Measurements from ENCODE around the gene ZNF165. TPM values are rescaled to one million over a fixed set of nuclear protein-coding genes. Genes with fewer than 3 reads are reported as not detected.
A peak's percentile ranks its signal among the peaks of the same experiment; 100 is the strongest.
"Not testable (repeated sequence)": the region's sequence is repeated elsewhere in the genome, so short reads cannot be mapped to it uniquely, and the experiment has no call there.

Gene ZNF165
- total RNA-seq: 1 to 10 TPM; 1.7 to 6.9 (median 2.2) TPM

DNA sequence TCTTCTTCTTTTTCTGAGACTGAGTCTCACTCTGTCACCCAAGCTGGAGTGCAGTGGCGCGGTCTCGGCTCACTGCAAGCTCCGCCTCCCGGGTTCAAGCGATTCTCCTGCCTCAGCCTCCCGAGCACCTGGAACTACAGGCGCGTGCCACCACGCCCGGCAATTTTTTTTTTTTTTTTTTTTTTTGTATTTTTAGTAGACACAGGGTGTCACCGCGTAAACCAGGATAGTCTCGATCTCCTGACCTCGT lies at the start of gene ZNF165:
Gene ZNF165, plus strand, starts transcription at position 188 of the 250 bp plus-strand sequence. CDS start 4,913 bp downstream, outside the sequence.
- H3K27me3 ChIP-seq; H3K9me3 ChIP-seq; intact Hi-C loops (cut with DNase I); H3K36me3 ChIP-seq; DNase-seq: not testable (repeated sequence)
- Histone ChIP-seq H3K4me1 (peaks cover 6 to 17% (median 7%) of the 10 kb centered on the region in 3 donors), H3K4me3 (peak within 1 kb of the TSS; percentile 63 to 93 (median 74)), H3K27ac (peak within 1 kb of the TSS; percentile 83 to 94 (median 90))
- 1 to 2% methylated on average over 13 to 15 of the region's 15 CpGs for WGBS, 2 donors
- TF ChIP-seq, protein P1, sequence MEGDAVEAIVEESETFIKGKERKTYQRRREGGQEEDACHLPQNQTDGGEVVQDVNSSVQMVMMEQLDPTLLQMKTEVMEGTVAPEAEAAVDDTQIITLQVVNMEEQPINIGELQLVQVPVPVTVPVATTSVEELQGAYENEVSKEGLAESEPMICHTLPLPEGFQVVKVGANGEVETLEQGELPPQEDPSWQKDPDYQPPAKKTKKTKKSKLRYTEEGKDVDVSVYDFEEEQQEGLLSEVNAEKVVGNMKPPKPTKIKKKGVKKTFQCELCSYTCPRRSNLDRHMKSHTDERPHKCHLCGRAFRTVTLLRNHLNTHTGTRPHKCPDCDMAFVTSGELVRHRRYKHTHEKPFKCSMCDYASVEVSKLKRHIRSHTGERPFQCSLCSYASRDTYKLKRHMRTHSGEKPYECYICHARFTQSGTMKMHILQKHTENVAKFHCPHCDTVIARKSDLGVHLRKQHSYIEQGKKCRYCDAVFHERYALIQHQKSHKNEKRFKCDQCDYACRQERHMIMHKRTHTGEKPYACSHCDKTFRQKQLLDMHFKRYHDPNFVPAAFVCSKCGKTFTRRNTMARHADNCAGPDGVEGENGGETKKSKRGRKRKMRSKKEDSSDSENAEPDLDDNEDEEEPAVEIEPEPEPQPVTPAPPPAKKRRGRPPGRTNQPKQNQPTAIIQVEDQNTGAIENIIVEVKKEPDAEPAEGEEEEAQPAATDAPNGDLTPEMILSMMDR (IDR thresholded peaks at IDR 0.05): peak in 1 of 6 experiments; percentile 1

DNA sequence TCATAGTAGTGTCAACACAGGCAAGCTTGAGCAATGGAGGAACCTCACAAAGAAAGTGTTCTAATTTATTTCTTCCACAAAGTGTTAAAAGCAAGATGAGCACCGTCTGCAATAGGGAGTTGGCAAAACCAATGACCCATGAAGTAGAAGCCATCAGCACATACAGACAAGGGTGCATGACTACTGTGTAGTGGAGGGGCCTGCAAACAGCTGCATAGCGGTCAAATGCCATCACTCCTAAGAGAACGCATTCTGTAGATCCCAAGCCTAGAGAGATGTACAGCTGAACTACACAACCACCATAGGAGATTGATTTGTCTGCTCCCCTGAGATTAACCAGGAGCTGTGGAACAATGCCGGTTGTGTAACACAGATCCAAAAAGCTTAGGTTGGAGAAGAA lies 26.8 kb upstream of the ZNF165 start:
- H3K27me3 ChIP-seq: no peaks in the 10 kb centered on the region
- no peak overlapping the region for H3K4me3 ChIP-seq
- no peaks in the 10 kb centered on the region for H3K36me3 ChIP-seq
- 60 to 76% methylated on average over 4 of the region's 4 CpGs for WGBS, 2 donors
- no peaks in the 10 kb centered on the region for H3K4me1 ChIP-seq
- intact Hi-C loops (cut with DNase I): no loop called here
- no peak for TF ChIP-seq POLR2A (IDR thresholded peaks at IDR 0.05)
- TF ChIP-seq, protein P1 (IDR thresholded peaks at IDR 0.05): no peak
- no peaks in the 10 kb centered on the region for H3K9me3 ChIP-seq
- DNase-seq: no peak
- H3K27ac ChIP-seq: no peak overlapping the region

DNA sequence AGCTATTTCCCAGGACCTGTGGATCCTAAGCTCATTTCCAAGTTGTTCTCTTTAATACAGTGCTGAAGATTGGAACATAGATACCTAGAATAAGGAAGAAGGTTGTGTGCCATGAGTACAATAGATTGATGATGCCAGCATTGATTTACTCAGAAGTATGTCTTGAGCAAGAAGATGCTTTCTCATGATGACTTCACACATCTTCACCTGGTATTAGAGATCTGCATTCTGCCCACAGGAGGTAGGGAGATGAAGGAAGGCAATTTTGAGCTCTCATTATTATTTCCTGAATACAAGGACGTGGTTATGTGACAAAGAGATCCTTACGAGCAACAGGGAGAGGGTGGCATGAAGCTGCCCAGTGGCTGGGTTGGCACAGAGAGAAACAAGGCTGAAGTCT lies 20.0 kb upstream of the ZNF165 start:
- 40% methylated on average over 2 of the region's 2 CpGs for WGBS, 2 donors
- Histone ChIP-seq H3K4me1 (no peaks in the 10 kb centered on the region), H3K27me3 (peaks cover 0 to 21% (median 0%) of the 10 kb centered on the region in 4 donors), H3K27ac (no peak overlapping the region), H3K4me3 (no peak overlapping the region), H3K36me3 (no peaks in the 10 kb centered on the region), H3K9me3 (no peaks in the 10 kb centered on the region)
- intact Hi-C loops (cut with DNase I): no loop called here
- no peak for DNase-seq
- no peak for TF ChIP-seq POLR2A (IDR thresholded peaks at IDR 0.05)
- TF ChIP-seq, protein P1 (IDR thresholded peaks at IDR 0.05): no peak

DNA sequence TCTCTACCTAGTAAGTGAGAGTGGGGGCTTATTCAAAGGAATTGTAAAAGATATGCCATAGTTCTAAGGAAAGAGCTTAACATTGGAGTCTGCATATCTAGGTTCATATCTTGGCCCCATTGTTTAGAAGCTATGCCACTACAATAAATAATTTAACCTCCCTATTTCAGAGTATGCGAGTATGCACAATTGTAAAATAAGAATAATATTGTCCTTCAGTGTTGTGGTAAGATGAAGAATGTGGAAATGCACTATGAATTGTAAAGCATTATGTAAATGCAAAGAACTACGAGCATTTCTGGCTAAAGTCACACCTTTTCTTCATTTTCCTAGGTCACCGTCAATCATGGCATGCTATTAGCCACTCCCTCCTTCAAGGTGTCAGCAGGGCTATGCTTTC lies 16.1 kb upstream of the ZNF165 start:
- H3K27me3 ChIP-seq: peaks cover 0 to 41% (median 0%) of the 10 kb centered on the region in 4 donors
- WGBS, 2 donors: 72 to 75% methylated on average over 3 of the region's 3 CpGs
- no peaks in the 10 kb centered on the region for H3K36me3 ChIP-seq
- no peak overlapping the region for H3K27ac ChIP-seq
- no peak for DNase-seq
- intact Hi-C loops (cut with DNase I): no loop called here
- TF ChIP-seq POLR2A (IDR thresholded peaks at IDR 0.05): no peak
- TF ChIP-seq, protein P1 (IDR thresholded peaks at IDR 0.05): no peak
- H3K9me3 ChIP-seq: no peaks in the 10 kb centered on the region
- H3K4me3 ChIP-seq: no peak overlapping the region
- H3K4me1 ChIP-seq: no peaks in the 10 kb centered on the region

DNA sequence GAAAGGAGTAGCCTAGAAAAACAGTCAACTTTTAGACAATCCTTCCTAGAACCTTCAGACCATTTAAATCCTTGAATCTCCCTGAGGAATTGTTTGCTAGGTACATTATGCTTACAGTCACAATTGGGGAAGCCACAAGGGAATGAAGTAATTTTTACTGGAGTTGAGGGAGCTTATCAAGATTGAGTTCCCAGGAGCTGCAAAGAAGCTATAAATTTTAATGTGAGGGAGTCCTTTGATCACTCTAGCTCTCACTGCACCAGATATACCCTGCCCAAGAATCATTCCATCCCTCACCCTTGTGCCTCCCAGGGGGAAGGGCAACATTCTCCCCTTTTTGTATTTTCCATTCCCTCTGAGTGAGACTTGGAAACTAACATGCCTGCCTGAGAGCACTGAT lies 12.3 kb upstream of the ZNF165 start:
- no peaks in the 10 kb centered on the region for H3K4me1 ChIP-seq
- no peaks in the 10 kb centered on the region for H3K36me3 ChIP-seq
- H3K27me3 ChIP-seq: peaks cover 0 to 47% (median 0%) of the 10 kb centered on the region in 4 donors
- intact Hi-C loops (cut with DNase I): no loop called here
- H3K27ac ChIP-seq: no peak overlapping the region
- no peak overlapping the region for H3K4me3 ChIP-seq
- no peak for TF ChIP-seq POLR2A (IDR thresholded peaks at IDR 0.05)
- TF ChIP-seq, protein P1 (IDR thresholded peaks at IDR 0.05): no peak
- DNase-seq: no peak
- H3K9me3 ChIP-seq: no peaks in the 10 kb centered on the region

DNA sequence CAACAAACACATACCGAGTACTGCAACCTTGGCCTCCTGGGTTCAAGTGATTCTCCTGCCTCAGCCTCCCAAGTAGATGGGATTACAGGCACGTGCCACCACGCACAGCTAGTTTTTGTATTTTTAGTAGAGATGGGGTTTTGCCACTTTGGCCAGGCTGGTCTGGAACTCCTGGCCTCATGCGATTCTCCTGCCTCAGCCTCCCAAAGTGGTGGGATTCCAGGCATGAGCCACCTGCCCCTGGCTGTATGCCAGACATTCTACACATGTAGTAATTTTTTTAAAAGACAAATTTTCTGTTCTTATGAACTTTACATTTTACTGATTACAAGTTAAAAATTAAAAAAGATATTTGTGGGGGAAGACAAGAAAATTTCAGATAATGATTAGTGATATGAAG lies 9.4 kb upstream of the ZNF165 start:
- DNase-seq; H3K27ac ChIP-seq; H3K36me3 ChIP-seq; intact Hi-C loops (cut with DNase I); H3K4me3 ChIP-seq; H3K9me3 ChIP-seq; H3K4me1 ChIP-seq: not testable (repeated sequence)
- H3K27me3 ChIP-seq: peaks cover 0 to 40% (median 0%) of the 10 kb centered on the region in 4 donors
- WGBS, 2 donors: 71 to 86% methylated on average over 4 of the region's 4 CpGs

Data from esophagus squamous epithelium (tissue), 5 donors.